HepG2 (cell line): ENCODE data around the gene FASTK. TPM values are rescaled to one million over a fixed set of nuclear protein-coding genes. Genes with fewer than 3 reads are reported as not detected.
A peak's percentile ranks its signal among the peaks of the same experiment; 100 is the strongest.

ENCODE experiments used
- CENPT ChIP-seq: sonication (generic); formaldehyde crosslinking; IDR thresholded peaks from 2 replicates; pipeline ENCODE4 v1.8.0; 2022; ENCODE audit warnings: low read depth, mild to moderate bottlenecking, moderate library complexity, missing genetic modification reagents
- ETV5 ChIP-seq: IDR thresholded peaks from 2 replicates; pipeline ENCODE4 v1.6.1; 2018; ENCODE audit warnings: missing biosample characterization, missing genetic modification reagents, inconsistent platforms, borderline replicate concordance
- FOXA1 ChIP-seq, 2 experiments: fragments of 450-650 bp in 1 of 2; sonication (generic) in 1 of 2; formaldehyde crosslinking in 1 of 2; IDR thresholded peaks; 2 replicates each; pipeline versions ENCODE4 v1.4.0 to v1.6.1; 2016 to 2020; ENCODE audit warnings: missing genetic modification reagents in 1 of 2
- FOXO1 ChIP-seq: sonication (generic); formaldehyde crosslinking; IDR thresholded peaks from 2 replicates; pipeline ENCODE4 v1.4.0; 2020; ENCODE audit warnings: missing genetic modification reagents
- GATAD2A ChIP-seq: IDR thresholded peaks from 2 replicates; pipeline ENCODE4 v1.6.1; 2016
- HMGXB4 ChIP-seq, 2 experiments: sonication (generic) in 1 of 2; formaldehyde crosslinking in 1 of 2; IDR thresholded peaks; 2 replicates each; pipeline versions ENCODE4 v1.4.0 to v1.6.1; 2018 to 2020; ENCODE audit warnings: missing genetic modification reagents in 2 of 2, borderline replicate concordance in 1 of 2, low read depth in 1 of 2, mild to moderate bottlenecking in 1 of 2, missing biosample characterization in 1 of 2
- KMT2A ChIP-seq: sonication (generic); formaldehyde crosslinking; IDR thresholded peaks from 2 replicates; pipeline ENCODE4 v1.4.0; 2020; ENCODE audit warnings: missing genetic modification reagents
- MED1 ChIP-seq: sonication (generic); formaldehyde crosslinking; IDR thresholded peaks from 2 replicates; pipeline ENCODE4 v1.4.0; 2020; ENCODE audit warnings: missing genetic modification reagents
- NFYB ChIP-seq: sonication (generic); formaldehyde crosslinking; IDR thresholded peaks from 2 replicates; pipeline ENCODE4 v1.4.0; 2020; ENCODE audit warnings: missing genetic modification reagents
- PBX2 ChIP-seq: IDR thresholded peaks from 2 replicates; pipeline ENCODE4 v1.6.1; 2016; ENCODE audit warnings: control low read depth
- SP140L ChIP-seq: sonication (generic); formaldehyde crosslinking; IDR thresholded peaks from 2 replicates; pipeline ENCODE4 v1.4.0; 2020; ENCODE audit warnings: missing genetic modification reagents, borderline replicate concordance
- THRA ChIP-seq: sonication (generic); formaldehyde crosslinking; IDR thresholded peaks from 2 replicates; pipeline ENCODE4 v1.4.0; 2020; ENCODE audit warnings: missing genetic modification reagents, borderline replicate concordance
- TP53 ChIP-seq: sonication (generic); formaldehyde crosslinking; conservative IDR thresholded peaks from 2 replicates; pipeline ENCODE4 v1.4.0; 2020; ENCODE audit warnings: missing genetic modification reagents
- YEATS2 ChIP-seq: sonication (generic); formaldehyde crosslinking; IDR thresholded peaks from 2 replicates; pipeline ENCODE4 v1.4.0; 2020; ENCODE audit warnings: missing genetic modification reagents, borderline replicate concordance
- ZBTB2 ChIP-seq: sonication (generic); formaldehyde crosslinking; IDR thresholded peaks from 2 replicates; pipeline ENCODE4 v1.8.0; 2022; ENCODE audit warnings: low read depth, missing genetic modification reagents
- ZEB1 ChIP-seq: IDR thresholded peaks from 2 replicates; pipeline ENCODE4 v1.6.1; 2012; ENCODE audit warnings: mild to moderate bottlenecking, low read depth, inconsistent platforms; ENCODE audit not compliant: insufficient replicate concordance
- ZNF207 ChIP-seq: fragments of 450-650 bp; IDR thresholded peaks from 2 replicates; pipeline ENCODE4 v1.6.1; 2016; ENCODE audit warnings: antibody characterized with exemption, borderline replicate concordance
- ZNF225 ChIP-seq: sonication (generic); formaldehyde crosslinking; IDR thresholded peaks from 2 replicates; pipeline ENCODE4 v1.4.0; 2020; ENCODE audit warnings: mild to moderate bottlenecking, missing genetic modification reagents
- ZNF549 ChIP-seq: sonication (generic); formaldehyde crosslinking; IDR thresholded peaks from 2 replicates; pipeline ENCODE4 v1.5.0; 2020; ENCODE audit warnings: missing genetic modification reagents
- ZNF550 ChIP-seq: sonication (generic); formaldehyde crosslinking; IDR thresholded peaks from 2 replicates; pipeline ENCODE4 v1.4.0; 2020; ENCODE audit warnings: mild to moderate bottlenecking, missing genetic modification reagents, borderline replicate concordance
- ZNF615 ChIP-seq: sonication (generic); formaldehyde crosslinking; IDR thresholded peaks from 2 replicates; pipeline ENCODE4 v1.5.0; 2020; ENCODE audit warnings: mild to moderate bottlenecking, missing genetic modification reagents, borderline replicate concordance
- ZNF761 ChIP-seq: sonication (generic); formaldehyde crosslinking; conservative IDR thresholded peaks from 2 replicates; pipeline ENCODE4 v1.4.0; 2020; ENCODE audit warnings: mild to moderate bottlenecking, missing genetic modification reagents
- ZSCAN29 ChIP-seq: sonication (generic); formaldehyde crosslinking; conservative IDR thresholded peaks from 2 replicates; pipeline ENCODE4 v1.4.0; 2020; ENCODE audit warnings: mild to moderate bottlenecking, missing genetic modification reagents
- polyA plus RNA-seq, 8 experiments: library from polyadenylated mRNA; depleted of rRNA in 3 of 8; stranded (reverse) in 7 of 8; unstranded in 1 of 8; fragments of >200 nt; fragmentation: Illumina TruSeq in 4 of 8; extraction: Trizol in 4 of 8; gene quantifications; 2 replicates each; pipeline versions ENCODE4 v1.2.1 to v1.2.3, GENCODE V29; 2011 to 2016; ENCODE audit warnings: low read depth in 4 of 8, missing spikeins in 1 of 8, mixed read lengths in 1 of 8; ENCODE audit not compliant: insufficient read depth in 1 of 8
- total RNA-seq, 5 experiments: library from RNA; depleted of rRNA; stranded (reverse); fragments of >200 nt; fragmentation: Illumina TruSeq; extraction: Trizol; gene quantifications; 2 replicates each; pipeline ENCODE4 v1.2.3, GENCODE V29; 2016; ENCODE audit warnings: low read depth in 1 of 5
- TF ChIP-seq, protein P1 (sequence below): sonication (generic); formaldehyde crosslinking; IDR thresholded peaks from 2 replicates; pipeline ENCODE4 v1.4.0; 2020; ENCODE audit warnings: missing genetic modification reagents

The FASTK gene
- total and polyA plus RNA-seq, 2 of the 13 experiments (the other 11 are each of a cell fraction or from before 2014, with no cell fraction given): 52.9 to 55.7 TPM

- TF ChIP-seq PBX2 (CRISPR knock-in tag) (no peak), ZNF549 (CRISPR knock-in tag) (no peak), GATAD2A (CRISPR knock-in tag) (peak; percentile 37; the same call in 1 of the 2 replicates), KMT2A (CRISPR knock-in tag) (peak; percentile 27), ETV5 (peak; percentile 79), SP140L (CRISPR knock-in tag) (no peak), ZEB1 (no peak), NFYB (CRISPR knock-in tag) (no peak), THRA (CRISPR knock-in tag) (no peak), ZNF761 (CRISPR knock-in tag) (no peak), YEATS2 (CRISPR knock-in tag) (no peak), ZNF550 (CRISPR knock-in tag) (no peak), HMGXB4 (CRISPR knock-in tag; IDR thresholded peaks at IDR 0.05; ENCODE audit: borderline replicate concordance in 1 of 2, low read depth in 1 of 2) (0 out of 4 replicates have a peak, but pooled peaks of 1 of the 2 experiments have one; percentile 29), ZNF225 (no peak), CENPT (CRISPR knock-in tag) (no peak), ZNF207 (no peak), FOXA1 (IDR thresholded peaks at IDR 0.05) (no peak), FOXA1 (CRISPR knock-in tag; IDR thresholded peaks at IDR 0.05) (peak; percentile 25; the same call in 1 of the 2 replicates), ZBTB2 (CRISPR knock-in tag) (0 out of 2 replicates have a peak, but pooled peaks have one; percentile 13), MED1 (no peak), TP53 (CRISPR knock-in tag) (no peak), FOXO1 (CRISPR knock-in tag) (no peak), ZNF615 (CRISPR knock-in tag) (no peak), ZSCAN29 (CRISPR knock-in tag) (no peak)
- TF ChIP-seq, protein P1, sequence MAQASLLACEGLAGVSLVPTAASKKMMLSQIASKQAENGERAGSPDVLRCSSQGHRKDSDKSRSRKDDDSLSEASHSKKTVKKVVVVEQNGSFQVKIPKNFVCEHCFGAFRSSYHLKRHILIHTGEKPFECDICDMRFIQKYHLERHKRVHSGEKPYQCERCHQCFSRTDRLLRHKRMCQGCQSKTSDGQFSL (CRISPR knock-in tag): no peak
These were observed 8.5 kb upstream of the FASTK start (continued) for GRCh38 chr7:151088856-151089699.
